ENCODE results near the gene ZRANB3.
"Not testable (repeated sequence)": the region's sequence is repeated elsewhere in the genome, so short reads cannot be mapped to it uniquely, and the experiment has no call there.

Gene ZRANB3

DNA sequence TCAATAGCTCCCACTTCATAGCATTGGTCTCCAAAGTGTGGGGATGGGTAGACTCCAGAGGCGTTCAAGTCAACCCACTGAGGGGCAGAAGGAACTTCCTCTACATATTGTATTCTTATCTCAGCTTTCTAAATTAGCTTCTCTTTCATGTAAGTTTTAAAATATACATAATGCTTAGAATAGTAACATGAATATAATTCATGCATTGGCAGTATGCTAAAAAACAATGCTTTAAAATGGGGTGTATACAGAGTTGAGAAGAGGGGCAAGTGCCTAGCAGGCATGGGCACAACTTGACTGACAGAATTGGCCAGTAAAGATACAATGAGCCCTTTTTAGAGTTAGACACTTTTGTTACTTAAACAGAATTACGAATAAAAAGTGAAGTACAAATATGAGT lies 212.2 kb downstream of the ZRANB3 start:
- DNase-seq, result no peak

DNA sequence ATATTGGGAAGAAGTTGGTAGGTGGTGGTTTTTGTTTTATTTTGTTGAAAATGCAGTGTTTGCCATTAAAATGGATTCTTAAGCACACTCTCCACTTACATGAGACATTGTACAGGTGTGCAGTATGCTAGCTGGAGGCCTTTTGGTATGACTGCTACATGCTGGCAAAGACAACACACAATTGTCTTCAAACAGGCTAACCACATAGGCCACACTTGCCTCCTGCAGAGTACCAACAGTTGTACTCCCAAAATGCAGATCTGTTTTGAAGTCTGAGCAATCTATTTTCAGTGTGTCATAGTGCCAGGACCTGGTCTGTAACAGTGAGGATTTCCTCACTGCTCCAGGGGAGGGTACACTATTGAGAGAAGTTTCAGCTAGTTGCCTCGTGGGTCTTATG lies 213.6 kb downstream of the ZRANB3 start:
- DNase-seq, result no peak

DNA sequence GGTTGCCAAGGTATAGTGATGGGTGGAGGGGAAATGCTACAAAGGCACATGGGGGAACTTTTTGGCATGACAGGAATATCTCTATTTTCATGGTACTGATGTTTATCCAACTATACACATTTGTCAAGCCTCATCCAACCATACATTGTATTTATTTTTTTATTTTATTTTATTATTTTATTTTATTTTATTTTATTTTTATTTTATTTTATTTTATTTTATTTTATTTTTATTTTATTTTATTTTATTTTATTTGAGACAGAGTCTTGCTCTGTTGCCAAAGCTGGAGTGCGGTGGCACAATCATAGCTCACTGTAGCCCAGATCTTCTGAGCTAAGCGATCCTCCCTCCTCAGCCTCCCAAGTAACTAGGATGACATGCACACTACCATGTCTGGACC lies 219.1 kb downstream of the ZRANB3 start:
- no peak for DNase-seq

- no peak for DNase-seq
Measured at GRCh38 chr2:135311268-135311667, 219.8 kb downstream of the ZRANB3 start.

GRCh38 chr2:135304694-135305093 lies 226.3 kb downstream of the ZRANB3 start:
- no peak for DNase-seq

DNA sequence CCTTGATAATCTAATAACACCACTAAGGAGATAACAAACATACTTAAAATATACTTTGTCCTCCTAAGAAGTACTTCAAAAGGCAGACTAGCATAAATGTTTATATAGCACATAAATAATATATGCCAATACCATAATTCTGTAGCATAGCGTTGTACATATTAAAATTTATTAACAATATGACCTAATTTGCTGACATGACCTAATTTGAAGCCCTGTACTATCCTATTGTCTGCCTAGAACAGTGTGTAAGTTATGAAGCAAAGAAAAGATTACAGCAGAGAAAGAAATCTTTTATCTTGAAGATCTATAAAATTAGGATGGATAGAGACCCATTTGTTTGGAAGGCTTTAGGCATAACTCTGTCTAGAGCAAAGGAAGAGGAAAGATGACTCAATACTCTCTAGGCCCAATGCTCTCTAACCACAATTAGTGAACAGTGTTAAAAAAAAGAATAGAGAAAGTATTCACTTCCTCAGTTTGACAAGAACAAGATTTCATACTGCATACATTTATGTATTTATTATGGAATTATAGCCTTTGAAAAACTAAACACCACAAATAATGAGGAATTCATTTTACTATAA lies 231.3 kb downstream of the ZRANB3 start:
- no peak for DNase-seq

- no peak for DNase-seq
Measured at GRCh38 chr2:135299165-135299564, 231.9 kb downstream of the ZRANB3 start.

DNA sequence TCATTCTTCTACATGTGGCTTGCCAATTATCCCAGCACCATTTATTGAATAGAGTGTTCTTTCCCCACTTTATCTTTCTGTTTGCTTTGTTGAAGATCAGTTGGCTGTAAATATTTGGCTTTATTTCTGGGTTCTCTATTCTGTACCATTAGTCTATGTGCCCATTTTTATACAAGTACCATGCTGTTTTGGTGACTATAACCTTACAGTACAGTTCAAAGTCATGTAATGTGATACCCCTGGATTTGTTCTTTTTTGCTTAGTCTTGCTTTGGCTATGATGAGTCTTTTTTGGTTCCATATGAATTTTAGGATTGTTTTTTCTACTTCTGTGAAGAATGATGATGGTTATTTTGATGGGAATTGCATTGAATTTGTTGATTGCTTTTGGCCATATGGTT lies 243.9 kb downstream of the ZRANB3 start:
- DNase-seq, result not testable (repeated sequence)

DNA sequence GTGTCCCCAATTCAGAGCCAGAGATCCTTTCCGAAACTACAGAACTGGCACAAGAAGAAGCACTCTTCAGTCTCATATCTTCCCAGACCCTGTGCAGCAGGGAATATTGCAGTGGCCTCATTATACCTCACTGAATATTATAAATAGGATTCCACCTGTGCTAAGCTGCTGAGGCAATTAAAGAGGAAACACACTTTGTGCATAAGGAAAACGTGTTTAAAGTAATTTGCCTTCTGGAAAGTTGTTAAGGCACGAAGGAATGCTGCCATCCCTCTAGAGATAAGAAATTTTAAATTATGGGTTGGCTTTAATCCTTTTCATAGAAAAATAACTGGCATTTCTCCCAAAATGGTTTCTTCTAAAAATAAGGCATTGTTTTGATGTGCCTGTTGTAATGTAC lies 245.6 kb downstream of the ZRANB3 start:
- DNase-seq, result no peak

DNA sequence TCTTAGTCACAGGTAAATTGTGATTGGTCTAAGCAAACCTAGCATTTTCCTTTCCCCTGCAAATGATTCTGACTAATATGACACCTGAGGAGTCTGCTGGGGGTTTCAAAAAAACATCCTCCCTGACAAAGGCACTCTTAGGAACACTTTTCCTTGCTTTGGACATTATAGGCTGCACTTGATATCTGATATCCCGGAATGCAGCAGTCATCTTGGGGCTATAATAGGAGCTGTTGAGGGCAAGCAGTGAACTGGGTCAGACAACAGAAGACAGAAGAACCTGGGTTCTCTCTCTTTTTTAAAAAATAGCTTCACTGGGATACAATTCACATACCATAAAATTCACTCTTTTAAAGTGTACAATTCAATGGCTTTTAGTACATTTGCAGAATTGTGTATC lies 249.6 kb downstream of the ZRANB3 start:
- DNase-seq, result no peak

DNA sequence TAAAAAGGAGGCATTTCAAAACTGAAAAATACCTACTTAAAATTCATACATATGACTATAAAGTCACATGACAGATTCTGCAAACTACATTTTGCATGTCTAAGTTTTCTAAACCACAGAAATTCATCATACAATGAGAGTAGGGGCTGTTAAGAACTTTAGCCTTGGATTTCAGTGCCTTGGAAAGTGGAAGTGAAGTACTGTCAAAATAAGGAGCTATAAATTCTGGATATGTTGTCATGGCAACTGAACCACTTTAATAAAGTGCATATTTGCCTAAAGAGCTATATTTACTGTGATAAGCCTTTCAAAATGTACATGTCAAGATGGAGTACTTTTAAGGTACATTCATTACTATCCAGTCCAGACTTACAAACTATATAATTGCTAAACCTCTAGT lies 251.8 kb downstream of the ZRANB3 start:
- DNase-seq, result no peak

- no peak for DNase-seq
Measured at GRCh38 chr2:135276525-135276924, 254.5 kb downstream of the ZRANB3 start.

GRCh38 chr2:135271006-135271405 lies 260.0 kb downstream of the ZRANB3 start:
- DNase-seq, result no peak

GRCh38 chr2:135265960-135266490 lies 265.0 kb downstream of the ZRANB3 start:
- no peak for DNase-seq

DNA sequence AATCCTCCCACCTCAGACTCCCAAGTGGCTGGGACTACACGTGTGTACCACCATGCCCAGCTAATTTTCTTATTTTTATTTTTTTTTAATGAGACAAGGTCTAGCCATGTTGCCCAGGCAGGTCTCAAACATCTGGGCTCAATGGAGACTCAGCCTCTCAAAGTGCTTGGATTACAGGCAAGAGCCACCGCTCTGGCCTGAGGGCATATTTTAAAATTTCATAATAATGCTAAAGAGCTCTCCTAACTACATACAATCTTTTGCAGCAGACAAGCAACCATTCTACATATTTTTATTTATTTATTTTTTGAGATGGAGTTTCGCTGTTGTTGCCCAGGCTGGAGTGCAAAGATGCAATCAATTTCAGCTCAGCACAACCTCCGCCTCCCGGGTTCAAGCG lies 271.9 kb downstream of the ZRANB3 start:
- DNase-seq, result no peak

GRCh38 chr2:135258193-135258592 lies 272.8 kb downstream of the ZRANB3 start:
- no peak for DNase-seq

DNA sequence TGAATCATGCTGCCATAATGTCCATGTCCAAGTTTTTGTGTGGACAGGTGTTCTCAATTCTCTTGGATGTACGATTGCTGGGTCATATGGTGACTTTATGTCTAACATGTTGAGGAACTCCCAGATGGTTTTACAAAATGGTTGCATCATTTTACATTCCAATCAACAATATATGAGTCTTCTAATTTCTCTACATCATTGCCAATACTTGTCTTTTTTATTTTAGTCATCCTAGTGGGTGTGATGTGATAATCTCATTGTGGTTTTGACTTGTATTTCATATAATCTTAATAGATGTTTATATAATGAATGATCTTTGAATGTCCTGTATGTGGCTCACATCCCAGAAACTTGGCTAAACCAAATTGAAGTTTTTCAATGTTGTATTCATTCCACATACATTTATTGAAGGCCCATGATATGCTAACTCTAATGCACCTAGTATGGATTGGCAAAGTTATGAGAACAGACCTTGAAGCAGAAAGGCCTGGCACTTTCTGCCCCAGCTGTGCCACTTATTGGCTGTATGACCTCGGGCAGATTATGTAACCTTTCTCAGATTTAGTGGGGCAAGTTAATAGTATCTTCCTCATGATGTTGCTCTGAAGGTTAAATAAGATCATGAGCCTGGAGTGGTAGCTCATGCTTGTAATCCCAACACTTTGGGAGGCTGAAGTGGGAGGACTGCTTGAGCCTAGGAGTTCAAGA lies 273.5 kb downstream of the ZRANB3 start:
- DNase-seq, result no peak

DNA sequence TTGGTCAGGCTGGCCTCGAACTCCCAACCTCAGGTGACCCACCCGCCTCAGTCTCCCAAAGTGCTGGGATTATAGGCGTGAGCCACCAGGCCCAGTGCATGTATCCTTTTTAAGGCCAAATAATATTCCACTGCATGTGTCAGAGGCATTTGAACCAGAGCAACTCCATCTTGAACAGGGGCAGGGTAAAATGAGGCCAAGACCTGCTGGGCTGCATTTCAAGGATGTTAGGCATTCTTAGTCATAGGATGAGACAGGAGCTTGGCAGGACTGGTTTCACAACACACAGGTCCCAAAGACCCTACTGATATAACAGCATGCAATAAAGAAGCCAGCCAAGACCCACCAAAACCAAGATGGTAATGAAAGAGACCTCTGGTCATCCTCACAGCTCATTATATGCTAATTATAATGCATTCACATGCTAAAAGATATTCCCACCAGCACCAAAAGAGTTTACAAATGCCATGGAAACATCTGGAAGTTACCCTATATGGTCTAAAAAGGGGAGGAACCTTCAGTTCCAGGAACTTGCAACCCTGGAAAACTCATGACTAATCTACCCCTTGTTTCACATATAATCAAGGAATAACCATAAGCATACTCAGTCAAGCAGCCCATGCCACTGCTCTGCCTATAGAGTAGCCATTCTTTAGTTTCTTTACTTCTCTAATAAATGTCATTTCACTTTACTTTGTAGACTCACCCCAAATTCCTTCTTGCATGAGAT lies 274.3 kb downstream of the ZRANB3 start:
- DNase-seq, result no peak

GRCh38 chr2:135255208-135255607 lies 275.8 kb downstream of the ZRANB3 start:
- no peak for DNase-seq

DNA sequence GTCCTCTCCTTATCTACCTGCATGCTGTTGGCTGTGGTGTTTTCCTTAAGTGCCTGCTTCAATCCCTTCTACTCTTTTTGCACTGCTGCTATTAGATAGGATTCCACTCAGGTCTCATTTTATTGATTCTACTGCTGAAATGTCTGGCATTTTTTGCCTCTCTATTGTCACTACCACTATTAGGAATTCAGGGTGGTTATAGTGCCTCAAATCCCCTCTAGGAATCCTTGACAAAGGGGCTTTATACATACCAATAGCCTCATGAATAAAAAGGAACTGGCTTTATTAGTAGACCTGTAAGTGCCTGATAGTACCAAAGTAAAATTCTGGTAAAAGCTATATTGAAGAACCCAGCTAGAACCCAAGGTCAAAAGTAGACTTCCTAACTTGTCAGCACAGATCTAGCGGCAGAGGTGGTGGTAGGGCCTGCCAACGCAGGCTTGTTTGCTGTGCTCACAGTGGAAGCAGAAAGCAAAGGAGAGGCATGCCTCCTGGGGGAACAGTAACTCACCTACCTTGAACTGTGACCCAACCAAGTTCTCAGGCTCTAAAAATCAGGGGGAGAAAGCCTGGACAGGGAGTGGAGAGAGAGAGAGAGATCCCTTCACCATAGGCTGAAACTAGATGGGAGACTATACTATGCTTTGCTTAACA lies 278.1 kb downstream of the ZRANB3 start:
- no peak for DNase-seq

DNA sequence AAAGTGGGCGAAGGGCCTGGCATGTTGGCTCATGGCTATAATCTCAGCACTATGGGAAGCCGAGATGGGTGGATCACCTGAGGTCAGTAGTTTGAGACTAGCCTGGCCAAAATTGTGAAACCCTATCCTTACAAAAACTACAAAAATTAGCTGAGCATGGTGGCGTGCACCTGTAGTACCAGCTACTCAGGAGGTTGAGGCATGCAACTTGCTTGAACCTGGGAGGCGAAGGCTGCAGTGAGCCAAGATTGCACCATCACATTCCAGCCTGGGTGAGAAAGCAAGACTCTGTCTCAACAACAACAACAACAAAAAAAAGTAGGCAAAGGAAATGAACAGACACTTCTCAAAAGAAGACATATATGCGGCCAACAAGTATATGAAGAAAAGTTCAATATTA lies 282.4 kb downstream of the ZRANB3 start:
- DNase-seq, result no peak

DNA sequence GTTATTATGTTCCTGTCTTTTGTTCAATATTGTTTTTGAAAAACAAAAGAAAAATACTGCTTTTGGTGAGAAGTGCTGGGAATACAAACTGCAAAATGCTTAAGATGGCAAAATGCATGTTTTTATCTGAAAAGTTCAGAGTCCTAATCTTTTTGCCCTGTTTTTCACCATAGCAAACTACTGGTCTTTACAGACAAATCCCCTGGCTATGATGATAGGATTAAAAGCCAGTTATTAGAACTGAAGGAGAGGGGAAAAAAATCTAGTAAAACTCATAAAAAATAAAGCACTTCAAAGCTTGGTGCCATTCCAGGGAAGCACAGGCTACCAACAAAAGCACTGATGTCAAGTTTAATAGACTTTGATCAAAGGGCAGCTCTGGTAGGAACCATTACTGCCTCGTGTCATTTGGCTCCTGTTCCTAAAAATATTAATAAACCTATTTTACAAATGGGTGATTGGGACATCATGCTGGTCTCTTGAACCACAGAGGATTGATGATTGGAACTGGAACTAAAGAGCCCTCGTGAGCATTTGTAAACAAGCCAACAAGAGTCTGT lies 284.2 kb downstream of the ZRANB3 start:
- DNase-seq, result no peak

DNA sequence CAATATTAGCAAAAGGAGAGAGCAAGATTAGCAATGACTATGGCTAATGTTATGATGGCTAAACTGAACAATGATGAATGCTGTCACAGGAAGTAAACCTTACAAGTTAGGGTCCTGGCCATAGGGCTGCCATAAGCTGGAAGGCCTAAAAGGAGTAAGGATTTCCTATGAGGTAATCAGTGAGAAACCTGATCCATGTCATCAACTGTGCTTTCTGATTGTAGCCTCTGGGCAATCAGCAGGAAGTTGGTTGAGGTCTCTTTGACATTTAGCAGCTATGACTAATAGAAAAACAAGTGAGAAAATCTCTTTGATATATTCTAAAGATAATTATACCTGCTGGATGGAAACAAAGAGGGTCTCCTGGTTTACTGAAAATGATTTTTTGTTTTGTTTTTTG lies 285.9 kb downstream of the ZRANB3 start:
- DNase-seq, result no peak
